ENCODE data around the gene ACSL4. TPM values are rescaled to one million over a fixed set of nuclear protein-coding genes. Genes with fewer than 3 reads are reported as not detected.

ACSL4 gene
- total RNA-seq, 1 donor: 117 TPM

DNA sequence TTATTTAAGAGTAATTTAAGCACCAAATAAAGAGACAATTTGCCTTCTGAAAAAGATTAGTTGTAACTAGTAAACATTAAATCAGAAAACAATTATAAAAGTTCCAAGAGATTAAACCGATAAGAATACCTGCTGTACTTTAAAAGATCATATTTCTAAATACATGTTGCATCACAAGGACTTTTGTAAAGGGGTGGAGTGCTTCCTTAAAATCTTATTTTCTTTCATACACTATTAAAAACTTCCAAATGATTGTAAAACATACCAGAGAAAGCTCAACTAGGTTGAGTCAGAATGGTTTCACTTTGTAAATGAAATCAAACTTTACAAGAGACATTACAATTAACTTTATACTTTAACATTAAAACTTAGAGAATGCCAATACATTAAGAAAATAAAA lies 41.8 kb downstream of the ACSL4 start:
- peaks cover 3% of the 10 kb centered on the region for H3K36me3 ChIP-seq (ENCODE audit: insufficient read depth, low read length)

GRCh38 chrX:109687903-109688302 lies 45.2 kb downstream of the ACSL4 start:
- Histone ChIP-seq H3K79me2 (ENCODE audit: insufficient read depth, low read length) (peaks cover 90% of the 10 kb centered on the region), H3K4me2 (ENCODE audit: insufficient read depth, low read length) (no peak overlapping the region), H3K4me3 (ENCODE audit: insufficient read depth, low read length) (no peak overlapping the region), H3K27ac (ENCODE audit: low read depth, low read length) (no peak overlapping the region), H4K20me1 (ENCODE audit: insufficient read depth, low read length) (peaks cover 39% of the 10 kb centered on the region), H2AFZ (ENCODE audit: low read length) (no peak overlapping the region), H3K36me3 (ENCODE audit: insufficient read depth, low read length) (peaks cover 7% of the 10 kb centered on the region), H3K9me3 (ENCODE audit: low read depth, low read length) (no peaks in the 10 kb centered on the region), H3K4me1 (ENCODE audit: insufficient read depth, low read length) (peaks cover 6% of the 10 kb centered on the region), H3K27me3 (ENCODE audit: insufficient read depth, low read length) (peaks cover 7% of the 10 kb centered on the region)
- TF ChIP-seq, protein P1, sequence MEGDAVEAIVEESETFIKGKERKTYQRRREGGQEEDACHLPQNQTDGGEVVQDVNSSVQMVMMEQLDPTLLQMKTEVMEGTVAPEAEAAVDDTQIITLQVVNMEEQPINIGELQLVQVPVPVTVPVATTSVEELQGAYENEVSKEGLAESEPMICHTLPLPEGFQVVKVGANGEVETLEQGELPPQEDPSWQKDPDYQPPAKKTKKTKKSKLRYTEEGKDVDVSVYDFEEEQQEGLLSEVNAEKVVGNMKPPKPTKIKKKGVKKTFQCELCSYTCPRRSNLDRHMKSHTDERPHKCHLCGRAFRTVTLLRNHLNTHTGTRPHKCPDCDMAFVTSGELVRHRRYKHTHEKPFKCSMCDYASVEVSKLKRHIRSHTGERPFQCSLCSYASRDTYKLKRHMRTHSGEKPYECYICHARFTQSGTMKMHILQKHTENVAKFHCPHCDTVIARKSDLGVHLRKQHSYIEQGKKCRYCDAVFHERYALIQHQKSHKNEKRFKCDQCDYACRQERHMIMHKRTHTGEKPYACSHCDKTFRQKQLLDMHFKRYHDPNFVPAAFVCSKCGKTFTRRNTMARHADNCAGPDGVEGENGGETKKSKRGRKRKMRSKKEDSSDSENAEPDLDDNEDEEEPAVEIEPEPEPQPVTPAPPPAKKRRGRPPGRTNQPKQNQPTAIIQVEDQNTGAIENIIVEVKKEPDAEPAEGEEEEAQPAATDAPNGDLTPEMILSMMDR (IDR thresholded peaks at IDR 0.05; ENCODE audit: extremely low read depth, low read depth, low read length): no peak
- DNase-seq (ENCODE audit: insufficient read length, low spot score, missing footprints): no peak

More for the DNA sequence above, 41.8 kb downstream of the ACSL4 start:
- no peak overlapping the region for H3K27ac ChIP-seq (ENCODE audit: low read depth, low read length)
- no peaks in the 10 kb centered on the region for H3K9me3 ChIP-seq (ENCODE audit: low read depth, low read length)
- H3K4me1 ChIP-seq (ENCODE audit: insufficient read depth, low read length): peaks cover 3% of the 10 kb centered on the region
- TF ChIP-seq, protein P1 (IDR thresholded peaks at IDR 0.05; ENCODE audit: extremely low read depth, low read depth, low read length): no peak
- DNase-seq (ENCODE audit: insufficient read length, low spot score, missing footprints): no peak
- peaks cover 91% of the 10 kb centered on the region for H3K79me2 ChIP-seq (ENCODE audit: insufficient read depth, low read length)
- H3K27me3 ChIP-seq (ENCODE audit: insufficient read depth, low read length): peaks cover 7% of the 10 kb centered on the region
- no peak overlapping the region for H3K4me2 ChIP-seq (ENCODE audit: insufficient read depth, low read length)
- peaks cover 25% of the 10 kb centered on the region for H4K20me1 ChIP-seq (ENCODE audit: insufficient read depth, low read length)
- no peak overlapping the region for H2AFZ ChIP-seq (ENCODE audit: low read length)
- H3K4me3 ChIP-seq (ENCODE audit: insufficient read depth, low read length): no peak overlapping the region

DNA sequence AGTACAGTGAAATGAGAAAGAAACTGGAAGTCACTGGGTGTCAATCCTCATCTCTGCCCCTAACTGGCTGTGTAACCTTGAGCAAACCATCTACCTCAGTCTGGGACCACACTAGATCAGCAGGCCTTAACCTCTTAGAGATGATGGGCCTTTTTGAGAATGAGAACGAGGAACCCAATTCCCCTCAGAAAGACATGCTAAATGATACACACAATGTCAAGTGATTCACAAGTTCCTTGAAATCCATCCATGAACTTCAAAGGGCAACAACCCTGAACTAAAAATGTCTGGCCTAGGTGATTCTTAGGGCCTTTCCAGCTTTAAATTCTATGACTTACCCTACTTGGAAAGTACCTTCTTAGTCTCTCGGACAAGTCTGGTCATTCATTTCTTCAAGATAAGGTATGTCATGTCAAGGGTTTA lies 47.4 kb downstream of the ACSL4 start:
- peaks cover 86% of the 10 kb centered on the region for H3K79me2 ChIP-seq (ENCODE audit: insufficient read depth, low read length)
- H4K20me1 ChIP-seq (ENCODE audit: insufficient read depth, low read length): peaks cover 25% of the 10 kb centered on the region

DNA sequence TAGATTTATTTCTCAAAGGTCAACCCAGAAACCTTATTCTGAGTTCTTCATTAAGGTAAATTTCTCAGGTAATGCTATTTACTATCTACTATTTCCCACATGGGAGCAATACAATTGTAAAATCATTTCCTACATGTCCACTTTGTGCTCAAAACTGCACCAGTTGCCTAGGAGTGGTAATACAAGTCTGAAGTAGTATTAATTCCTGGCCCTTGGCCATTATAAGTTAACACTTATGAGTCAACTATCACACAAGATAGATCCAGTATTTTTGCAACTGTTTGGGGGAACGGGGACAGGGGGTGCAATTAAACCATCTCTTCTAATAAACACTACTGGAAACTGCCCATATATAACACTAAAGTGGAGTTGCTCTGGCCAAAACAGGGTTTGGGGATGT lies 48.9 kb downstream of the ACSL4 start:
- Histone ChIP-seq H4K20me1 (ENCODE audit: insufficient read depth, low read length) (peaks cover 20% of the 10 kb centered on the region), H3K4me1 (ENCODE audit: insufficient read depth, low read length) (peaks cover 6% of the 10 kb centered on the region), H2AFZ (ENCODE audit: low read length) (no peak overlapping the region), H3K36me3 (ENCODE audit: insufficient read depth, low read length) (peaks cover 15% of the 10 kb centered on the region), H3K79me2 (ENCODE audit: insufficient read depth, low read length) (peaks cover 71% of the 10 kb centered on the region), H3K9me3 (ENCODE audit: low read depth, low read length) (no peaks in the 10 kb centered on the region), H3K27me3 (ENCODE audit: insufficient read depth, low read length) (peaks cover 7% of the 10 kb centered on the region), H3K4me3 (ENCODE audit: insufficient read depth, low read length) (no peak overlapping the region), H3K27ac (ENCODE audit: low read depth, low read length) (no peak overlapping the region), H3K4me2 (ENCODE audit: insufficient read depth, low read length) (no peak overlapping the region)
- TF ChIP-seq, protein P1 (IDR thresholded peaks at IDR 0.05; ENCODE audit: extremely low read depth, low read depth, low read length): no peak
- DNase-seq (ENCODE audit: insufficient read length, low spot score, missing footprints): no peak

More for the DNA sequence above, 47.4 kb downstream of the ACSL4 start:
- H3K4me3 ChIP-seq (ENCODE audit: insufficient read depth, low read length): no peak overlapping the region
- peaks cover 3% of the 10 kb centered on the region for H3K27me3 ChIP-seq (ENCODE audit: insufficient read depth, low read length)
- no peak overlapping the region for H2AFZ ChIP-seq (ENCODE audit: low read length)
- H3K4me2 ChIP-seq (ENCODE audit: insufficient read depth, low read length): no peak overlapping the region
- H3K4me1 ChIP-seq (ENCODE audit: insufficient read depth, low read length): peaks cover 6% of the 10 kb centered on the region
- peaks cover 9% of the 10 kb centered on the region for H3K36me3 ChIP-seq (ENCODE audit: insufficient read depth, low read length)
- H3K9me3 ChIP-seq (ENCODE audit: low read depth, low read length): no peaks in the 10 kb centered on the region
- H3K27ac ChIP-seq (ENCODE audit: low read depth, low read length): no peak overlapping the region
- no peak for DNase-seq (ENCODE audit: insufficient read length, low spot score, missing footprints)
- TF ChIP-seq, protein P1 (IDR thresholded peaks at IDR 0.05; ENCODE audit: extremely low read depth, low read depth, low read length): no peak
